SW 1271 (cell line): Measurements from ENCODE around the gene CCDC134.

Source experiments
- DNase-seq, 2 experiments: peaks; one replicate each; lab custom pipeline; 2025; lab: John Stamatoyannopoulos, UW

CCDC134 gene

GRCh38 chr22:41800348-41801146 lies at the start of gene CCDC134:
TSS of gene CCDC134 (plus strand) at chr22:41800679. CDS start at chr22:41808891, 8,212 bp downstream.
- peak; percentile 38 to 78 for DNase-seq

DNA sequence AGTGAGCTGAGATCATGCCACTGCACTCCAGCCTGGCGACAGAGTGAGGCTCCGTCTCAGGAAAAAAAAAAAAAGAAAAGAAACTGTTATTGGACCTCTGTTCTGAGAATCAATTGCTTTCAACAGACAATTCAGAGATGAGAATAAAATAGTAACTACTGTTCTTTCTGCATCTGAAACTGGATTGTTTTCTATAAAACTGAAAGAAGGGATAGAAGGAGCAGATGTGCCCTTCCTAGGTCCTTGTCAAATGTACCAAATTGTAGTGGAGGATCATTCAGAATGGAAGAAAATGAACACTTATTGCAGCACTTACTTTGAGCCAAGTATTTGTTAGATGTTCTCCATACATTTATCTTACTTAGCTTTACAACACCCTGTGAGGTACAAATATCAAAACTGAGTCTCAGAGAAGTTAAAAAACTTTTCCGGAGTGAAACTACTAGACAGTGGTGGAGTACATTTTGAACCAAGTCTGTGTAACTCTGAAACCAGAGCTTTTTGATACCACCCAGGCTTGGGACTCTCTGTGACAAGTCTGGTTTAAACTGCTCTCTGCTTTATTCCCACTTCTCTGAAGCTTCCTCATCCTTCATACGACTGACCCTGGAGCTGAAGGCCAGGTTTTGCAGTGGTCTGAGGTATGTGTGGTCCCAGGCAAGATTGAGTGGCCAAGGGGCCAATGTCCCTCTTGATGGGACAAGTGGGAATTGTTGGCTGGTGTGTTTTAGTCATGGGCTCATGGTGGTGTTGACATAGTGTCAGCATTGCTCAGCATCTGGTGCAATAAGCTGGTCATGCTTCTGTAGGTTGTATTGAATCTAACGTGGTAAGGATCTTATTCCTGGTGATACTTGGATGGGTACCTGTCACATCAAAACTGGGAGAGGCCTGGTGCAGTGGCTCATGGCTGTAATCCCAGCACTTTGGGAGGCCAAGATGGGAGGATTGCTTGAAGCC lies 48.2 kb upstream of the CCDC134 start:
- DNase-seq = no peak

GRCh38 chr22:41753984-41754383 lies 46.5 kb upstream of the CCDC134 start:
- DNase-seq = no peak

- no peak for DNase-seq
These were observed 43.0 kb upstream of the CCDC134 start for GRCh38 chr22:41757502-41757901.

DNA sequence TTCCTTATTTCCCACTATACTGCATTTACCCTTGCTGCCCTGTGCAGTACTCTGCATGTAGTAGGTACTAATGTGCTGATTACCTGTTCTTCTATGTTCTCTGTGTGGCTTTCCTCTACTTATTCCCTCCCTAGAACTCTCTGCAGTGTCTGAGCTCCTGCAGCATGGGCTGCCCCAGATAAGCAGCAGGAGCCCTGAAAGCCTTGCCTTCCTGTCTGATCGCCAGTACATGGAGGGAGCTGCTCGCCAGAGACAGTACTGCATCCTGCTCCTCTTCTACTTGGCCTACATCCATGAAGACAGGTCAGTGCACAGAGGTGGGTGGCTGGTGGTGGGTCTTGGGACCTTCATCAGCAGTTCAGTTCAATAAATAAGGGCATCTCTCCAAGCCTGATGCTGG lies 42.2 kb upstream of the CCDC134 start:
- DNase-seq = no peak

DNA sequence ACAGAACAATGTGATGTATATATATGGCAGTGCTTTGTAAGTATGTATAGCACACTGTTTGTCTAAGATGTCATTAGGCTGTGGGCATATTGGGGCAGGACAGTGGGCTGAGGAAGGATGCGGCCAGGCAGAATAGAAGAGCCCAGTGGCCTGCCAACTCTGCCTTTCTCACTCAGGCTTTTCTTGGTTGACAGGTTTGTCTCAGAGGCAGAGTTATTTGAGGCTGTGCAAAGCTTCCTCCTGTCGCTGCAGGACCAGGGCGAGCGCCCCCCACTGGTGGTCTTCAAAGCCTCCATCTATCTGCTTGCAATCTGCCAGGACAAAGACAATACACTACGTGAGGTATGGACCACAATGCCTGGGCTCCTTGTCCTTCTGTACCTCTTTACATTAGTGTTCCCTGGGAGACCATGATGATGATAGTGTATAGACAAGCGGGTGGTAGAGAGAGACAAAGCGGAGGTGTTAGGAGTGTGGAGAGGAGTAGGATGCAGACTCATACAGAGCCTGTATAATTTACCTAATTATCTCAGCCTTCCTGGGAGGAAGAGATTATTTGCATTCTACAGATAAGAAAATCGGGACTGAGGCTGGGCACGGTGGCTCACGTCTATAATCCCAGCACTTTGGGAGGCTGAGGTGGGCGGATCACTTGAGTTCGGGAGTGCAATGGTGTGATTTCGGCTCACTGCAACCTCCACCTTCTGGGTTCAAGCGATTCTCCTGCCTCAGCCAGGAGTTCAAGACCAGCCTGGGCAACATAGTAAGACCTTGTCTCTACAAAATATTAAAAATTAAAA lies 37.3 kb upstream of the CCDC134 start:
- no peak for DNase-seq

GRCh38 chr22:41766476-41766875 lies 34.0 kb upstream of the CCDC134 start:
- DNase-seq = no peak

- DNase-seq = no peak
These were observed 32.0 kb upstream of the CCDC134 start for GRCh38 chr22:41768430-41768829.

GRCh38 chr22:41770715-41771468 lies 29.6 kb upstream of the CCDC134 start:
- DNase-seq = no peak

DNA sequence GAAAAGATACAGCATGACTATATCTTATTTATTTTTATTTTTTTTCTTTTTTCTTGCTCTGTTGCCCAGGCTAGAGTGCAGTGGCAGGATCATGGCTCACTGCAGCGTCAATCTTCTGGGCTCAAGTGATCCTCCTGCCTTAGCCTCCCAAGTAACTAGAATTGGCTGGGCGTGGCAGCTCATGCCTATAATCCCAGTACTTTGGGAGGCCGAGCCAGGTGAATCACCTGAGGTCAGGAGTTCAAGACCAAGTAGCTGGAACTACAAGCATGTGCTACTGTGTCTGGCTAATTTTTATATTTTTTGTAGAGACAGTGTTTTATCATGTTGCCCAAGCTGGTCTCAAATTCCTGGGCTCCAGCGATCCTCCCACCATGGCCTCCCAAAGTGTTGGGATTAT lies 28.3 kb upstream of the CCDC134 start:
- no peak for DNase-seq

DNA sequence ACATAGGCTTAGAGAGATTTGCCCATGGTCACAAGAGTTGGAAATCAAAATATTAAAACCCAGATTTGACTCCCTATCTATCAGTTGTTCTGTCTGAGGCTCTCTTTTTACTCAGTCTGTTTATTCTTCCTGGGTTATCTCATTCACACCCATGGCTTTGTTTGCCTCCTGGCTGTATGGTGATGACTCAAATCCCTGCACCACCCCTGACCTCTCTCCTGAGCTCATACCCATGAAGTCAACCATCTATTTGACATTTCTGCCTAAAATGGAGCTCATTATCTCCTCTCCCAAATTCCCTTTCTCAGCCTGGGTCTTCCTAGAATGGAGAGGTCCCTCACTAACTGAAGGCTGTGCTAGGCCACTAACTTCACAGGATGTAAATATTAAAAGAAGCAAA lies 27.8 kb upstream of the CCDC134 start:
- no peak for DNase-seq

GRCh38 chr22:41775338-41775737 lies 25.1 kb upstream of the CCDC134 start:
- DNase-seq = no peak

DNA sequence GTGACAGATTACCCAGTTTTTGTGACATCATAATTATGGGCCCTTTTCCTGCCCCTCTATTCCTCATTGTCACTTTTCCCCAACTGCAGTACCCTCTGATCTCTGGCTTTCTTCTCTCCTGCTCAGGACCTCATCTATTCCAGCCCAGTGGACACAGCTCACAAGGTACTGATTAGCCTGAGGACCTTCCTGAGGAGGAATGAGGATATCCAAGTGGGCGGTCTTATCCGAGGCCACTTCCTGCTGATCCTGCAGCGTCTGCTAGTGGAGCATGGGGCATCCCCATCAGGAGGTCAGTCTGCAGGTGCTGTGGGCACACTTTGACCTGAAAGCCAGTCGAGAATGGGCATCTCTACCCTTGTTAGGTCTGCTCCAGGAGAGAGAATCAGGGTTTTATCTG lies 24.5 kb upstream of the CCDC134 start:
- no peak for DNase-seq

DNA sequence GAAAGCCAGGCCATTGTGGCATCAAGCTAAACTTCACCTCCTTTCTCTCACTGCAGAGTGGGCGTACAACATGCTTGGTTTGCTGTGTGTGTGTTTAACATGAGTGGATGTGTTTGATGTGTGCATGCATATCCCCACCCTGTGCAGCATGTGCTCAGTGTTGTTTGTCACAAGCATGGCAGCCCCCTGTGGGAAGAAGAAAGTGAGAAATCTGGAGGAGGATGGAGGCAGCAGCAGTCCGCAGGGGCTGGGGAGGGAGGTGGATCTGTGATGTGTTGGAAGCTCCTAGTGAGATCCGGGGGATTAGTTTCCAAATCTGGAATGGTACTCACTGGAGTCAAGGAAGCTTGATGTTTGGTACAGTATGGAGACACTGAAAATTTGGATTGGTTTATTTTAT lies 24.1 kb upstream of the CCDC134 start:
- DNase-seq = no peak

DNA sequence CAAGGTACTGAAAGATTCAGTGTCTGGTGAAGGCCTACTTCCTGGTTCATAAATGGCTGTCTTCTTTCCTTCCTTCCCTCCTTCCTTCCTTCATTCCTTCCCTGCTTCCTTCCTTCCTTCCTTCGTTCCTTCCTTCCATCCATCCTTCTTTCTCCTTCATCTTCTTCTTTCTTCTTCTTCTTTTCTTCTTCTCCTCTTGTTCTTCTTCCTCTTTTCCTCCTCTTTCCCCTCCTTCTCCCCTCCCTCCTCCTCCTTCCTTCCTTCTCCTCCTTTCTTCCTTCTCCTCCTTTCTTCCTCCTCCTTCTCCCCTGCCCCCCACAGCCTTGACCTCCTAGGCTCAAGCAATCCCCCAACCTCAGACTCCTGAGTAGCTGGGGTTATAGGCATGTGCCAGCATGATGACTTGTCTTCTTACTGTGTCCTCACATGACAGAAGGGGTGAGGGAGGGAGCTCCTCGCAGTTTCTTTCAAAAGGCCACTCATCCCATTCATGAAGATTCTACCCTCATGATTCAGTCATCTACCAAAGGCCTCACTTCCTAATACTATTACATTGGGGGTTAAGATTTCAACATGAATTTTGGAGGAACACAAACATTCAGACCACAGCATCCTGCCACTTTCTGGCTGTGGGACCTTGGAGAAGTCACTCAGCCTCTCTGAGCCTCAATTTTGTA lies 22.6 kb upstream of the CCDC134 start:
- DNase-seq = no peak

DNA sequence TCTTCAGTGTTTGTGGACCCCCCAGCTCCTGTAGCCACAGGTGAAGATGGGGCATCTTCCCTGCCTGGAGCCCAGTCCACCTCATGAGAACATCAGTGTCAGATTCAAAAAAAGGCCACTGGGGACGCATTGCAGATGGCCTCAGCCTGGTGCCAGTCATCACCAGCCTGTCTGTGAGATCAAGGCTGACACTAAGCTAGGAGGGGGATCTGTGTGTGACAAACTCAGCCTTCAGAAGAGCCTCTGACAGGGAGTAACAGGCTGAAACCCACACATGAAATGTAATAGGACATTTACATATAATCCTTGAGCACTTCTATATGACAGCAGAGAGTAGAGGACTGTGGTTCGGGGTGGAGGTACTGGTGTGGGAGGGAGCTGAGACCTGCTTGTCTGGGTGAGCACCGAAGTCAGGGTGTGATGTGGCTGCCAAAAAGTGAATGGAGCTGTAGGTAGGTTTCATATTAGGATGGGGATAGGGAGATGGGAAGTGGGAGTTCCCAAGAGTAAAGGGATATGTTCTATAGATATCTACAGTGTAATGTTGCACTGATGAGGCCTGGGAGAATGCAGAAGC lies 20.5 kb upstream of the CCDC134 start:
- no peak for DNase-seq

DNA sequence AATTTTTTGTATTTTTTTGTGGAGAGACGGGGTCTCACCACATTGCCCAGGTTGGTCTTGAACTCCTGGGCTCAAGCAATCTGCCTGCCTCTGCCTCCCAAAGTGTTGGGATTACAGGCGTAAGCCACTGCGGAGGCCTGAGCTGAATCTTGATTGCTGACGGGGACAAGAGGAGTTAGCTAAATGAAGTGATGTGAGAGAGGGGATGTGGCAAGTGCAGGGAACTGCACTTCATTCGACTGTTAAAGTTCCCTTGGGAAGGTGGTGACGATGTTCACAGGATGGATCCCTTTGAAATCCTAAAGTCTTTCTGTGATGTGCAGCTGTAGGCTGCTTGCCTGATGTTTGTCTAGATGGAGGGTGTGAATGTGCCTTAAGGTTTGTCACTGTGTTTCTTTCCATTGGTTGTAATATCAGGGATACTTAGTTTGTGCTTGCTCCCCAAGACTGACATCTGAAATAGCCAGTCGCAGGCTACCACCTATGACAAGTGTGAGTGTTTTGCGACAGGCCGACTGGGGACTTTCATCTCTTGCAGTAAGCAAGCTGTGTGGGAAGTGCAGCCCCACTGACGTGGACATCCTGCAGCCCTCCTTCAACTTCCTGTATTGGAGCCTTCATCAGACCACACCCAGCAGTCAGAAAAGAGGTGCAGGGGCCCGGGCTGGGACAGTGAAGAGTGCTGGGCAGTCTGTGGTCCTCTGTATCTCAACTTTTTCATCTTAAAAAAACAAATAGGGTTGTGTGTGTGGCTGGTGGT lies 19.6 kb upstream of the CCDC134 start:
- no peak for DNase-seq

GRCh38 chr22:41781507-41781906 lies 19.0 kb upstream of the CCDC134 start:
- DNase-seq = no peak

- no peak for DNase-seq
These were observed 18.2 kb upstream of the CCDC134 start for GRCh38 chr22:41782316-41782715.

- no peak for DNase-seq
These were observed 17.7 kb upstream of the CCDC134 start for GRCh38 chr22:41782751-41783150.
